ENCODE measurements around the gene OR1I1.

OR1I1 gene

GRCh38 chr19:15141143-15141542 is 59.1 kb downstream of the OR1I1 start:
- no peak overlapping the region for H3K27ac ChIP-seq
- TF ChIP-seq CTCF (conservative IDR thresholded peaks at IDR 0.05; ENCODE audit: low read depth), result no peak
- no peak for DNase-seq (ENCODE audit: low spot score)
- ChIA-PET POLR2A (ENCODE audit: low non-redundant PET) (no interaction called here), CTCF (no interaction called here)

GRCh38 chr19:15142313-15142712 is 60.3 kb downstream of the OR1I1 start:
- no peak for DNase-seq (ENCODE audit: low spot score)
- no peak overlapping the region for H3K27ac ChIP-seq
- POLR2A ChIA-PET (ENCODE audit: low non-redundant PET), result no interaction called here
- CTCF ChIA-PET, result no interaction called here
- no peak for TF ChIP-seq CTCF (conservative IDR thresholded peaks at IDR 0.05; ENCODE audit: low read depth)

Measured in RWPE1 (cell line).